GM18507 (cell line): ENCODE measurements around the gene MBOAT7.

ENCODE experiments used
- DNase-seq: peaks from one replicate; pipeline ENCODE4 v3.0.0; 2011; ENCODE audit warnings: low read depth; ENCODE audit not compliant: insufficient read length; ENCODE audit errors: extremely low spot score
- FAIRE-seq: peaks from 2 replicates; lab custom pipeline; 2011; peaks lifted over from hg19 to GRCh38; lab: Jason Lieb, UNC

The MBOAT7 gene

DNA sequence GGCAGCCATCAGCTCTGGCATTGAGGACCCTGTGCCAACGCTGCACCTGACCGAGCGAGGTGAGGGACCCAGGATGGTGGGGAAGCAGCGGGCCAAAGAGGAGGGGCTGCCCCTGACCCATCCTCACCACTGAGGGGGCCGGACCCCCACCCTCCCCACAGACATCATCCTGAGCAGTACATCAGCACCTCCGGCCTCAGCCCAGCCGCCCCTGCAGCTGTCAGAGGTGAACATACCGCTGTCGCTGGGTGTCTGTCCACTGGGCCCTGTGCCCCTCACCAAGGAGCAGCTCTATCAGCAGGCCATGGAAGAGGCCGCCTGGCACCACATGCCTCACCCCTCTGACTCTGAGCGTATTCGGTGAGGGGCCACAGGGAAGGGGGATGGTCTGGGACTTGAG, 37.1 kb downstream of the MBOAT7 start:
- no peak for FAIRE-seq
- DNase-seq, result no peak

DNA sequence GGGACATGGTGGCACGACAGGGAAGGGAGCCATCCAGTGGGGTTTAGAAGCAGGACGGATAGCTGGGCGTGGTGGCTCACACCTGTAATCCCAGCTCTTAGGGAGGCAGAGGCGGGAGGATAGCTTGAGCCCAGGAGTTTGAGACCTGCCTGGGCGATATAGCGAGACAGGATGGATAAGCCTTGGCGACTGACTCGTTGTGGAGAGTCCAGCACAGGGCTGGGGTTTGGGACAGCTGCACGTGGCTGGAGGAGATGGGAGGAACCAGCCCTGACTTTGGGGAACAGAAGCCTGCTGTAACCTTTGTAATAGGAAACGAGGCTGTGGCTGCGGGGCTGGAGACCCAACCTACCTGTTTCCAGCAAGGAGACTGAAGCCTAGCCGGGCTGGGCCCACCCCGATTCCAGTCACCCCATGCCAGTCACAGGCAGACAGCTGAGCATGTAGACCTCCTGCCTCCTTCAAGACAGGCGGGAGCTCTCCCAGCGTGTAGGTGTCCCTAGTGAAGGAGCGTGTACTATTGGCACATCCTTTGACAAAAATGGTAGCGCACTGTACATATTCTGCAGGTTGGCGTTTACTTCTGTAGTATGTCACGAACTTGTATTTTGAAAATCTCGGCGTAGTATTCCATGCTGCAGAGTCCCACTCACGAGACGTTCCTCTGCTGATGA, 37.9 kb downstream of the MBOAT7 start:
- FAIRE-seq (no peak), DNase-seq (no peak)

DNA sequence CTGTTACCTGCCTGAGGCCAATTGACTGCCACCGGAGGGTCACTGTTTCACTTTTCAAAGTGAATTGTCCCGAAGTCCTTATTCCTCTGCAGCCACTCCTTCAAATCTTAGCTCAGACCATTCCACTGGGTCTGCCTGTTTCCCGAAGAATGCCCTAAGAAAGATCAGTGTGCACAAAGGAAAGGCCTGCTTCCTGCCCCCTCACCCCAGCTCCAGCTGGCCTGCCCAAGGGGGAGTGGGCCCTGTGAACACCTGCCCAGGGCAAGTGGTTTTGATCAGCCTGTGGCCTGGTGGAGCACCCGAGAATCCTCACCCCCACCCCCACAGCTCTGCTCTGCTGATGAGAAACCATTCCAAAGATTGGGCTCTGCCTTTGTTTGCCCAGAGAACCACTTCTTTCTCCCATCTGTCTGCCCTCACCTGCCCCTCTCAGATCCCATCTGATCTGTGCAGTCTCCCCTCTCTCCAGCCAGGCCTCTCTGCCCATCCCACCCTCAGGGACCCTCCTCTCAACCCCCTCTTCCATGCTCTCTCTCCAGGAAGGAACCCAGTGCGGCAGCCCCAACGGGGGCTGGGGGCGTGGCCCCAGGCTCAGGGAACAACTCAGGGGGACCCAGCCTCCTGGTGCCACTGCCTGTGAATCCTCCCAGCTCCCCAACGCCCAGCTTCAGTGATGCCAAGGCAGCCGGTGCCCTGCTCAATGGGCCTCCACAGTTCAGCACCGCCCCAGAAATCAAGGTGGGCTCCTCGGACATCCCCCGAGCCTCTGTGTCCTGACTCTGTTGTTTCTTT, 40.2 kb downstream of the MBOAT7 start:
- no peak for DNase-seq
- FAIRE-seq, result no peak

DNA sequence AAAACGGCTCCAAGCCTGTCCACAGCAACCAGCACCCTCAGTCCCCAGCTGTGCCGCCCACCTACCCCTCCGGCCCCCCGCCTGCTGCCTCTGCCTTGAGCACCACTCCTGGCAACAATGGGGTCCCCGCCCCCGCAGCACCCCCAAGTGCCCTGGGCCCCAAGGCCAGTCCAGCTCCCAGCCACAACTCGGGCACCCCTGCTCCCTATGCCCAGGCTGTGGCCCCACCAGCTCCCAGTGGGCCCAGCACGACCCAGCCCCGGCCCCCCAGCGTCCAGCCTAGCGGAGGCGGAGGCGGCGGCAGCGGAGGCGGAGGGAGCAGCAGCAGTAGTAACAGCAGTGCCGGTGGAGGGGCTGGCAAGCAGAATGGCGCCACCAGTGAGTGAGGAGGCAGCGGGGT, 41.2 kb downstream of the MBOAT7 start:
- DNase-seq (no peak), FAIRE-seq (no peak)

DNA sequence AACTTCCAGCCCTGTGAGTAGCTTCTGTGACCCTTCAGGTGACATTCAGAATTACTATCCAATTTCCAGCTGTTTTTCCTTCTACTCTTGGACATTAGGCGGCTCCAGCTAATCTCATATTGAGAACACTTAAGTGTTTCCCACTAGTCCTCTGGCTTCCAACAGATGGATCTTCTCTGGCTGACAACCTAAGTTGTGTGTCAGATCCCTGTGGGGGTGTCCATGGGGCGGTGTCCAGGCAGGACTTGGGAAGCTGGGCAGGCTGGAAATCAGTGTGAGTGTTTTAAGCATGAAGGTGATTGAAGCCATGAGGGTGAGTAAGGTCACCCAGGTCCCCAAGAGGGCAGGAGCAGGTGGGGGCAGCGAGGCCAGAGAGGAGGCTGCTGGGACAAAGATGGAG, 41.7 kb downstream of the MBOAT7 start:
- FAIRE-seq (no peak), DNase-seq (no peak)

DNA sequence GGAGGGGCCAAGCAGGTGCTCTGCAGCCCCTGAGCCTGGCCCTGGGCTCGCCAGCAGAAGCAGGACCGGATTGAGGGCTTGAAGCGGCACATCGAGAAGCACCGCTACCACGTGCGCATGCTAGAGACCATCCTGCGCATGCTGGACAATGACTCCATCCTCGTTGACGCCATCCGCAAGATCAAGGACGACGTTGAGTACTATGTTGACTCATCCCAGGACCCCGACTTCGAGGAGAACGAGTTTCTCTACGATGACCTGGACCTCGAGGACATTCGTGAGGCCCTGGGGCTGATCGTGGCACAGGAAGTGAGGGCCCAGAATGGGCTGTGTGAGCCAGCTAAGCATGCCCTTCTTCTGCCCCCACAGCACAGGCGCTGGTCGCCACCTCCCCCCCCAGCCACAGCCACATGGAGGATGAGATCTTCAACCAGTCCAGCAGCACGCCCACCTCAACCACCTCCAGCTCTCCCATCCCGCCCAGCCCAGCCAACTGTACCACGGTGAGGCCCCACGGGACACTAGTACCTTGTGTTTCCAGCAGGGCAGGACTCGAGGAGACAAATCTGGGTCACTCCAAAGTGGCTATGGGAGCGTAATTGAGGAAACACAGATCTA, 43.7 kb downstream of the MBOAT7 start:
- DNase-seq (no peak), FAIRE-seq (no peak)

DNA sequence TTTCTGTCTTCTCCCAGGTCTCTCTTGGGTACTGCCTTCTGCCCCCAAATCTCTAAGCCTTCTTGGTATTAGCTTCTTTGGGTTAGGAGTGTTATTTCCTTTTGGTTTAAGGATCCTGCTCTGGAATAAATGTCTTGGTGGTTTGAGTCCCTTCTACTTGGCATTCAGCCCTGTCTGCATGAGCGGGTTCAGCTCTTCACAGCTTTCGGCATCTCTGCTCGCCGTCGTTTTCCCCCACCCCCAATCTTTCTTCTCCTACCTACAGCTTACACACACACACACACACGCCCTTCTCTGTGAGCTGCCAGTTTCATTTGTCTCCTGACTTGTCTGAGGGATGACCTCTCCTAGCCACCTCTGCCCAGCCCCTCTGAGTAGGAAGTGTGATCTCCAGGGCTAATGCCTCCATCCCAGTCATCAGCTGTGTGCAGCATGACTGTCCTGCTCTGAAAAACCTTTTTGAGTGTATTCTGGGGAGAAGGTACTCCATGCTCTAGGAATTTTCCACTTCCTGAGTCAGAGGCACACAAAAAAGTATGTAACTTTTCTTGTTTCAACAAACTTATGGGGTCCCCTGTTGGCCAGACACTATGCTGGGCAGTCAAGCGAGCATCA, 47.1 kb downstream of the MBOAT7 start:
- DNase-seq (no peak), FAIRE-seq (no peak)

DNA sequence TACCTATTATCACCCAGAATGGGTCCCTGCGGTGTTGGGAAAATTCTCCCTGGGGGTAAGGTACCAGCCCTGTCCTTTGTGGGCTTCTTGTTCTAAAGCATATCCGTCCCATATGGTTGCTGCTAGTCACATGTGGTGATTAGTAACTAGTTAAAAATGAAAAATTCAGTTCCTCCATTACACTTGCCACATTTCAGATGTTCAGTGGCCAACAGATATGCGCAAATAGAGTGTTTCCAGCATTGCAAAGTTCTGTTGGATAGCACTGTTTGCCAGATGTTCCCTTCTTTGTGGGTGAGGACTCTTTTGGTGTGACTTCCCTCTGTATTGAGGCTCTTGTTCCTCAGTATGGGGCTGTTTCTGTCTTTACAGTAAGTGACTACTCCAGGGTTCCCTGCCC, 48.0 kb downstream of the MBOAT7 start:
- DNase-seq, result no peak
- FAIRE-seq, result no peak

DNA sequence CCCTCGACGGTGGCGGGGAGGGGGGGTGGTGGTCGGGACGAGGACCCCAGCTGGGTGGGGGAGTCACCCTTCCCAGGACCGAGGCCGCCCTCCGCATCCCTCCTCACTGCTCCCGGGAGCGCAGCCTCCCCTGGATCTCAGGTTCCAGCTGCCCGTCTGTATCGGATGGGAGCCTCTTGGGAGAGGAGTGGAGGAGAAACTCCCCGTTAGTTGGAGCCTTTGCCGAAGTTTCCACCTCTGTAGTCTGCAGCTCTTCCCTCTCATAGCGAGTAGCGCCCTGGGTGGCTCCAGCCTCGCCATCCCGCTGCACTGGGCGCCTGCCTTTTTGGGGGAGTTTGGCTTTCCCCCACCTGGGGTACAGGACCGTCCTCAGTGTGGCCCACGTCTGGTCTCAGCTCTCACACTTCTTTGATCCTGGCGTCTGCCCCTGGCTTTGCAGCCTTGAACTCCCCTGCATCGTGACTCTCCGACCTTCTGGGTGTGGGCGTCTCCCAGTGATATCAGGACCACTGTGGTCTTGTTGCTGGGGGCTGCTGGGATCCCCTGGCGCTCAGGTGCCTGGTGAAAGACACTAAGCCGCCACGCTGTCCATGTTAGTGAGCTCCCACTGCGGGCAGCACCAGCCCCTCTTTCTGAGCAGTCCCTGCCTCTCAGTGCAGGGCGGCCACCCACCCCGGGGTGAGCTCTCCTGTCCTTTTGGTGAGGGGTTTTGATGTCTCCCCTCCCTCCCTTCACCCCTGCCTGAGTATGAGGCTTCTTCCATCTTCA, 50.7 kb downstream of the MBOAT7 start:
- DNase-seq (no peak), FAIRE-seq (no peak)

DNA sequence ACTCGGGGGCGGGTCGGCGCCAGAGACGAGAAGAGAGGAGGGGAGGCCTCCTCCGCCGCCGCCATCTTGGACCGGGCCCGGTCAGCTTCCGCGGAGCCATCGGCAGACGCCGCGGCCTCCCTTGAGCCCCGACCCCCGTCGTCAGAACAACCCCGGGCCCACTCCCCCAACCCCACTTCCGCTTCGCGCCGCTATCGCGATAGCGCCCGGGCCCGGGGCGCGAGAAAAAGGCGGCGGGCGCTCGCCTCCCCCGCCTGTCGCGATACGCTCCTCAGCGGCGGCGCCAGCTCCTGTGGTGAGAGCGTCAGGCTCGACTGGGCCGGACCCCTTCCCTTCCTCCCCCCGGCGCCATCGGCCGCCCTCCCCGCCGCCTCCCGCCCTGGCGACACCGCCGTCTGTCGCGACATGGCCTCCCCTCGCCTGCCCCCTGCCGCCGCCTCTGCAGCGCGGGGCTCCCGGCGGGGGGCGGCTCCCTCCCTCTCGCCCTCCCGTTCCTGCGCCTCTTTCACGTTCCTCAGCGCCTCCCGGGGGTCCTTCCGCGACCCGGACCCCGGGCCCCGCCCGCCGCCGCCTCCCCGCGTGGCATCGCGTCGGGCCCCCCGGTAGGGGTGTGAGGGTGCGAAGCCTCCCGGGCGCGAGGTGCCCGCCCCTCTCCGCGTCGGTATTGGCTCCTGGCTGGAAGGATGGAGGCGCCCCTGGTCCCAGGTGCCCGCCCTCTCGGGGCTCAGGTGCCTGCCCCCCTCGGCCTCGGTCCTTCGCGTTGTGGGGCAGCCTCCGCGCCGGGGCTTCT, 51.5 kb downstream of the MBOAT7 start, which contains the start of gene CNOT3:
CNOT3 (plus strand) TSS at position 64 of the 790 bp plus-strand sequence. CDS start 5,217 bp downstream, outside the sequence.
- FAIRE-seq (no peak), DNase-seq (no peak)

DNA sequence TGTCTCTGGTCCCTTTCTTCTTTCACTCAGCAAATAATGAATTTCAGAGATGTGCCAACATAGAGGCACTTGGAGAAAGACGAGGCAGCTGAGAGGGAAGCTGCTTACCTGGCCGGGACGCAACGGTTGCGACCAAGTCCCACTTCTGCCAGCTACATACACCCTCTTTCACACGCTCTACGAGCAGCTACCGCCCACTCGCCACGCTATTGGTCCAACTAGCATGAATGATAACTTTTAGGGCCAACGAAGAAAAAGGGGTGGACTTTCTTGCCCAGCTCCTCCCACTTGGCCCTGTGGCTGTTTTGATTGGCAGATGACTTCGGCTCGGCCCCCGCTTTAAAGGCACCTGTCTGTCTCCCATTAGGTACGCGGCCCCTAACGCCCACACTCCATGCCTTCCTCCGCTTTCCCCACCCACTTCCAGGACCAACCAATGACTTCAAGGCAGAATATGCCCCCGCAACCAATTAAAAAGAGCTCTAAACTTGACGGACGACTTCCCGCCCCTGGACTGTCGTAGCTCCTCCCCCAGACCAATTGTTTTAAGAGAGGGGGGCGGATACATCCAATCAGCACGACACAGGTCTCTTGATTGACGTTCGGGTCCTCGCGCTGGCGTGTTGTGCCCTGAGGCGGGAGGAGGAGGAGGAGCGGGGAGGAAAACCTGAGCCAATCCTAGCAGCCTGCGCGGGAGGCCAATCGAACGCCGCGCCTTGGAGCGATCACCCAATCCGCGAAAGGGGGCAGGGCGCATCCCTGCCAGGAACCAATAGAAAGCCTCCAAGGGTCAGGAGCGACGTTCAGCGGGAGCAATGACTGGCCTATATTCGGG, 52.3 kb downstream of the MBOAT7 start:
- DNase-seq (peak; percentile 91), FAIRE-seq (peak; percentile 100)

DNA sequence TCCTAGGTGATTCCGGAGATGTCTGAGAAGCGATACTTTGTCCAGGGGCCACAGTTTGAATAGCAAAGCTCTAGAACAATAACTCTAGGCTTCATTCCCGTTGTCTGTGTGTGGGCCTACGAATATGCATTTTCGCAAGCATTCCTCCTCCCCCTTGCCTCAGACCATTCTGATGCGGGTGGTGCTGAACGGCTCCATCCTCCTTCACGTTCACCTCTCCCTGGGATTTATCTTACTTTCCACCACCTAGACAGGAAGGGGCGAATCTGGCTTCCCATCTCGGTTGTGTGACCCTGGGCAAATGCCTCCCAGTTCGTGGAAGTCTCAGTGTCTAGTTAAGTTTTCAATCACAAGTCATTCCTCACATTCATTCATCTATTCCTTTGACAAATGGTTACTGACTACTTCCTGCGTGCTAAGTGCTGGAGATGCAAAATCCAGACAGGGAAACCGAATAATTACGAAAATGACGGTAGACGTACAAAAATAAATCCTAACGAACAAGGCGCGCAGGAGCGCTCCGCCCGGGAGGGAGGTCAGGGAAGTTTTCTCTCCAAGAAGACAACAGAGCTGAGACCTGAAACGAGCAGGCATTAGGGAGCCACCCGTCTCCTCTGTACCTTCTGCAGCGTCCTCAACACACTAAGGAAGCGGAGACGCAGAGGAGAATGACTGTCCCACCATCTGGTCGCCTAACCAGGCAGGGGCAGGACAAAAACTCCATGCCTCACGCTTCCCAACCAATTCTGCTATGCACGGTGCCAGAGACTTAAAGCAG, 53.1 kb downstream of the MBOAT7 start:
- FAIRE-seq, result no peak

DNA sequence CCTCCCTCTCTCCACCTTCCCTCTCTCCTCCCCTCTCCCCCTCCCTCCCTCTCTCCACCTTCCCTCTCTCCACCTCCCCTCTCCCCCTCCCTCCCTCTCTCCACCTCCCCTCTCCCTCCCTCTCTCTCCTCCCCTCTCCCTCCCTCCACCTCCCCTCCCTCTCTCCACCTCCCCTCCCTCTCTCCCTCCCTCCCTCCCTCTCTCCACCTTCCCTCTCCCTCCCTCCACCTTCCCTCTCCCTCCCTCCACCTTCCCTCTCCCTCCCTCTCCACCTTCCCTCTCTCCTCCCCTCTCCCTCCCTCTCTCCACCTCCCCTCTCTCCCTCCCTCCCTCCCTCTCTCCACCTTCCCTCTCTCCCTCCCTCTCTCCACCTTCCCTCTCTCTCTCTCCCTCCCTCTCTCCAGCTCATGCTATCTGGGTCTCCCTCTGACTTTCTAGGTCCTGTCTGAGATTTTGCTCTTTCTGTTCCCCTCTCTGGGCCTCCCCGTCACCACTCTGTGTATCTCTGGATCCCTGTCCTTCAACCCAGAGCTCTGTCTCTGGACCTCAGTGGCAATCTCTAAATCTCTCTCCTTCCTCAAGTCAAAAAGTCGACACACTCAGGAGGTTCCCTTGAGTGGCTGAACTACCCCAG, 55.3 kb downstream of the MBOAT7 start:
- DNase-seq (no peak), FAIRE-seq (no peak)

More for the DNA sequence above, 53.1 kb downstream of the MBOAT7 start:
- no peak for DNase-seq

DNA sequence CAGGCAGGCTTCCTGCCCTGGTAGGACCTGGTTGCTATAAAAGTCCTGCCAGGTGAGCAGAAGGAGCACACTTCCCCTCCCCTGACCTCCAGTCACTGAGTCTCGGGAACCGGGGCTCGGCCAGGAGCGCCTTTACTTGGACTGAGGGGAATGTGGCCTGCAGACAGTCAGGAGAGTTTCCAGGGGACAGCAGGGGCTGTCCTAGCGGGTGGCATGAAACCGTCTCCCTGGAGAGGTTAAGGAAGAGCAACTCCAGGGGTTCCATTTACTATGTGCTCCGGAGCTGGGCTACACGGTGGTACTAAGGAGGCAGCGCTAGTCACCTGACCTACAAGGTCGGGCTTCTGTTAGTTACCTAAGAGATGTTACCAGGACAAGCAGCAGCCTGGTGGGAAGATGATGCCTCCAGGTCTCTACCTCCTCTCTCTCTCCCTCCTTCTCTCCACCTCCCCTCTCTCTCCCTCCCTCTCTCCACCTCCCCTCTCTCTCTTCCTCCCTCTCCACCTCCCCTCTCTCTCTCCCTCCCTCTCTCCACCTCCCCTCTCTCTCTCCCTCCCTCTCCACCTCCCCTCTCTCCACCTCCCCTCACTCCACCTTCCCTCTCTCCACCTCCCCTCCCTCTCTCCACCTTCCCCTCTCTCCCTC, 55.9 kb downstream of the MBOAT7 start:
- DNase-seq, result no peak
- no peak for FAIRE-seq

DNA sequence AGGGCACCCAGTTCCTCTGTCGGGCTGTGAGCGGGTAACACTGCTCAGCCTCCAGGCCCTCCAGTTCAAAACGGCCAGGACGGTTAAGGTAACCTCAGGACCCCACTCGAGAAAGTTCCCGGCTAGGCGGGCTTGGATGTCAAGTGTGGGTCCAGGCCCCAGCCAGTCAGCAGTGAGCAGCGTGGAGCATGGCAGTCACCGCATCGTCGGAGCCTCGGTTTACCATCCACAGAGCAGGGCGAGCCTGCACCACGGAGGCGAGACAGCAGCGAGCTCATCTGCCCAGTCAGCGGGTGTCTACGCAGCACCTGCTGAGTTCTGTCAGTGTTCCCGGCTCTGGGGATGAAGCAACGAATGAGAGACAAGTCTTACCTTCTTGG, 59.8 kb downstream of the MBOAT7 start:
- FAIRE-seq (no peak), DNase-seq (no peak)
